AG10803 (cell line): Measurements from ENCODE around the gene OR5K2.

Experiments used
- DNase-seq: peaks from one replicate; pipeline ENCODE4 v3.0.0; 2010; ENCODE audit warnings: low read depth
- H3K4me3 ChIP-seq: 2 replicates; pipeline ENCODE4 v1.5.1; 2011; ENCODE audit warnings: mild to moderate bottlenecking, low read length, control low read depth
- CTCF ChIP-seq: conservative IDR thresholded peaks from 2 replicates; pipeline ENCODE4 v1.5.1; 2011; ENCODE audit warnings: mild to moderate bottlenecking, low read length, control low read depth, inconsistent platforms

Gene OR5K2

GRCh38 chr3:98521897-98522543 is 24.5 kb downstream of the OR5K2 start:
- TF ChIP-seq CTCF, result no peak
- peak; percentile 47 for DNase-seq
- peak overlapping the region; percentile 79 for H3K4me3 ChIP-seq

- H3K4me3 ChIP-seq, result peak within 1 kb of the TSS; percentile 79
- peak; percentile 96 for DNase-seq
- no peak for TF ChIP-seq CTCF
Observed at GRCh38 chr3:98522544-98523281, 25.2 kb downstream of the OR5K2 start, which contains the start of gene CLDND1. Gene CLDND1 (minus strand): TSS chr3:98522902. CDS start chr3:98521424, 1,478 bp downstream.

- no peak for TF ChIP-seq CTCF
- DNase-seq, result no peak
- H3K4me3 ChIP-seq, result no peak overlapping the region
Observed at GRCh38 chr3:98525494-98525893, 28.0 kb downstream of the OR5K2 start.

GRCh38 chr3:98528474-98529346 is 31.2 kb downstream of the OR5K2 start:
- TF ChIP-seq CTCF, result no peak
- DNase-seq, result no peak
- H3K4me3 ChIP-seq, result no peak overlapping the region

GRCh38 chr3:98529856-98530459 is 32.5 kb downstream of the OR5K2 start:
- DNase-seq, result no peak
- TF ChIP-seq CTCF, result no peak
- no peak overlapping the region for H3K4me3 ChIP-seq

GRCh38 chr3:98530676-98531075 is 33.2 kb downstream of the OR5K2 start:
- no peak overlapping the region for H3K4me3 ChIP-seq
- no peak for TF ChIP-seq CTCF
- DNase-seq, result no peak
